Activated CD4-positive, alpha-beta T cell treated with anti-CD3 and anti-CD28 coated beads for 1 hour (primary cell): ENCODE data around the gene ANGPTL8.

Experiments used
- DNase-seq: peaks from one replicate; pipeline ENCODE4 v3.0.0-alpha.2; 2020

The ANGPTL8 gene

DNA sequence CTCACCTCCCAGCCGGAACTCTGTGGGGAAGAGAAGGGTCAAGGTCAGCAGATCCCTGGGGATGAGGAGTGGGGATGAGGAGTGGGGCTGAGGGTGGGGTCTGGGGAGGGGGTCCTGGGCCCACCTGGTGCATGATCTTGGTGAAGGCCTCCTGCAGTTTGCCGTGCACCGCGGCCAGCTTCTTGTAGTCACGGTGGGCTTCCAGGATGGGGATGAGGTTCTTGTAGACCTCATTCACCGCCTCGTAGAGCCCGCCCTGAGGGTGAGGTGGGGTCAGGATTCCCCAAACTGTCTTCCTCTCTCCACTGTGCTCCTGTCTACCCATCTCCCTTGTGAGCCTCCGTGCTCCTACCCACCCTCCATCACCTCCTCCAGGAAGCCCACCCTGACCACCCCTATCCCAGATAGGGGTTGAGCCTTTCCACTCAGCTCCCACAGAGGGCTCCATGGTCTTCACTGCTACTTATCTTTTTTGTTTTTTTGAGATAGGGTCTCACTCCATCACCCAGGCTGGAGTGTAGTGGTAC, 35.3 kb upstream of the ANGPTL8 start:
- no peak for DNase-seq

DNA sequence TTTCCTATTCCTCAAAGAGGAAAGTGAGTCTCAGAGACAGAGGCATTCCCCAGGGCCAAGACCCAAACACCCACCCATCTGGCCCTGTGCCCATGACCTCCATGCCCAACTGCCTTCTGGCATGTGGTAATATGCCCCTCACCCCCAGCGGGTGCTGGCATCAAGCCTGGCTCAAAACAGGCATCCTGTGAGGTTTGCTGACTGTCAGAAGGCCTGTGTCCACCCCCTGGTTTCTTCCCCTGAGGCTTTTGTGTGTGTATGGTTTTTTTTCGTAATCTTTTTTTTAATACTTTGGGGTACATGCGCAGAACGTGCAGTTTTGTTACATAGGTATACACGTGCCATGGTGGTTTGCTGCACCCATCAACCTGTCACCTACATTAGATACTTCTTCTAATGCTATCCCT, 34.5 kb upstream of the ANGPTL8 start:
- DNase-seq = no peak

DNA sequence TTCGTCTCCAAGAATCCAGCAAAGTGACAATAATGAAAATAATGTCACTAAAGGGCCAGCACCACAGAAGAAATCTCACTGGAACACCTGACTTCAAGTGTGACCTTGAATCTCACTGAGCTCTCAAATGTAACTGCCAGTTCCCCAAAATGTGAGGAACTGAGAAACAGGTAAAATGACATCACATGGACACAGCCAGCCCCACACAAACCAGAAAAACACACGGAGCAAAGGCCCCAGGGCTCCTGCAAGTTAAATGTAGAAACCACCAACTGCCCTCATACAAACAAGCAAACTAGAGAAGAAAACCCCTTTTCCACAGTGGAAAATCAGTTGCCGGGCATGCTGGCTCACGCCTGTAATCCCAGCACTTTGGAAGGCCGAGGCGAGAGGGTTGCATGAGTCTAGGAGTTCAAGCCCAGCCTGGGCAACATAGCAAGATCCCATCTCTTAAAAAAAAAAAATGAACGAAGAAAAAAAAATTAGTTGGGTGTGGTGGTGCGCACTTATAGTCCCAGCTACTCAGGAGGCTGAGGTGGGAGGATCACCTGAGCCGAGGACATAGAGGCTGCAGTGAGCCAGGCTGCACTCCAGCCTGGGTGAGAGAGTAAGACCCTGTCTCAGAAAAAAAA, 33.4 kb upstream of the ANGPTL8 start:
- DNase-seq = no peak

DNA sequence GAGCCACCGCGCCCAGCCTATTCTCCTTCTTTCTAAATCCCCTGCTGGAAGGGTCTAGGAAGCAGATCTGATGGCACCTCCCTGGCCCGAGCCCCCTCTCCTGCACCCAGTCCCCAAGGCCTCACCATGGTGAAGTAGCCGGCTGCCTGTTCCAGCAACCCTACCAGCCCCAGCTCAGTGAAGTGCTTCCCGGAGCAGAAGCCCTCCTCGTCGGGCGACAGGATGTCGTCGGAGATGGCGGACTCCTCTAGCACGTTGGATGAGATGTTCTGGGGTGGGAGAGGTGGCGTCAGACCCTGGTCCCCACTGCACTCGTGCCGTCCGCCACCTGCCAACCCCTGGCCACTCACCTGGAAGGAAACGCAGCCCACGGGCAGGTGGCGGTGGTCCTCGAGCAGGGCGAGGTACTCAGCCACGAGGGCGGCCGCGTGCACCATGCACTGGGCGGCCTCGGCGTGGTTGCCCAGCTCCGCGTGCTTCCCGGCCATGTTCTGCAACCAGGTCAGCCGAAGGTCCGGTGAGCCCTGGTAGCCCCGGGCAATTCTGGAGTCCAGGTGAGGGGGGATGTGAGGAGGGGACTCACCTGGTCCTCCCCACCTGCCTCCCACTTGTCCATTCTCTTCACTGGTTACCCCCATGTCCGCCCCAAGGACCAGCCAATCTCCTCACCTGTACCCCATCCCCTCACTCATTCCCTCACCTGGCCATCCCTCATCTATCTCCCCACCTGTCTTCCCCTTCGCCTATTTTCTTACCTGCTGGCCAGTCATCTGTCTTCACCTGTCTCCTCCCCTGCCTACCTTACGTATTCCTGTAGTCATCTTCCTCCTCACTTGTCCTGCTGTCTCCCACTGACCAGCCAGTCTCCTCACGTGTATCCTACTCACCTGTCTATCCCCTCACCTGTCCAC, 30.6 kb upstream of the ANGPTL8 start:
- no peak for DNase-seq

DNA sequence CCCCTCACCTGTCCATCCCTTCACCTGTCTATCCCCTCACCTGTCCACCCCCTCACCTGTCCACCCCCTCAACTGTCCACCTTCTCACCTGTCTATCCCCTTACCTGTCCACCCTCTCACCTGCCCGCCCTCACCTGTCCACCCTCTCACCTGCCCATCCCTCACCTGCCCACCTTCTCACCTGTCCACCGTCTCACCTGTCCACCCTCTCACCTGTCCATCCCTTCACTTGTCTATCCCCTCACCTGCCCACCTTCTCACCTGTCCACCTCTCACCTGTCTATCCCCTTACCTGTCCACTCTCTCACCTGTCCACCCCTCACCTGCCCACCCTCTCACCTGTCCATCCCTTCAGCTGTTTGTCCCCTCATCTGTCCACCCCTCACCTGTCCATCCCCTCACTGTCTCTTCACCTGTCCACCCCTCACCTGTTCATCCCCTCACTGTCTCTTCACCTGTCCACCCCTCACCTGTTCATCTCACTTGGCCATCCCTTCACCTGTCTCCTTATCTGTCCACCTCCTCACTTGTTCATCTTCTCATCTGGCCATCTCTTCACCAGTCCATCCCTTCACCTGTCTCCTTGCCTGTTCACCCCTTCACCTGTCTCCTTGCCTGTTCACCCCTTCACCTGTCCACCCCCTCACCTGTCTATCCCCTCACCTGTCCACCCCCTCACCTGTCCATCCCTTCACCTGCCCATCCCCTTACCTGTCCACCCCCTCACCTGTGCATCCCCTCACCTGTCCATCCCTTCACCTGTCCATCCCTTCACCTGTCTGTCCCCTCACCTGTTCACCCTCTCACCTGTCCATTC, 29.4 kb upstream of the ANGPTL8 start:
- no peak for DNase-seq

DNA sequence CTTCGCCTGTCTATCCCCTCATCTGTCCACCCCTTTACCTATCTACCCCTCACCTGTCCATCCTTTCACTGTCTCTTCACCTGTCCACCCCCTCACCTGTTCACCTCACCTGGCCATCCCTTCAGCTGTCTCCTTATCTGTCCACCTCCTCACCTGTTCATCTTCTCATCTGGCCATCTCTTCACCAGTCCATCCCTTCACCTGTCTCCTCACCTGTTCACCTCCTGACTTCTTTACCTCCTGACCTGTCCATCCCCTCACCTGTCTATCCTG, 28.8 kb upstream of the ANGPTL8 start:
- DNase-seq = no peak

DNA sequence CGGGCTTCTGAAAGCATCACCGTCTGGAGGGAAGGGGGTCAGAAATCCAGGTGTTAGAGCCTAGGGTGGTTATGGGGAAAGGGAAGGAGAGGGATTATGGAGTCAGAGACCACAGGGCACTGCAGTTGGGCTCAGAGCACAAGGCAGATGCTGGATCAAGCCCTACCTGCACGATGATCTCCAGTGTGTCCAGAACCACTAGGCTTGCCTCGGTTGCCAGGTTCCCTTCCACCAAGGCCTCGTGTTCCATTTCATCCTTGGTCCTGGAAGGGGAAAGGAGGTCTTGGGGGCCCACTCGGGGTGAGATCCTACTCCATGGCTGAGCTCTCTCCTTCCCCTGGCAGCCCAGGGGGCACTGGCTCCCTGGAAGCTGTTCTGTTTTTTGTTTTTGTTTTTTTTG, 25.0 kb upstream of the ANGPTL8 start:
- DNase-seq = no peak

DNA sequence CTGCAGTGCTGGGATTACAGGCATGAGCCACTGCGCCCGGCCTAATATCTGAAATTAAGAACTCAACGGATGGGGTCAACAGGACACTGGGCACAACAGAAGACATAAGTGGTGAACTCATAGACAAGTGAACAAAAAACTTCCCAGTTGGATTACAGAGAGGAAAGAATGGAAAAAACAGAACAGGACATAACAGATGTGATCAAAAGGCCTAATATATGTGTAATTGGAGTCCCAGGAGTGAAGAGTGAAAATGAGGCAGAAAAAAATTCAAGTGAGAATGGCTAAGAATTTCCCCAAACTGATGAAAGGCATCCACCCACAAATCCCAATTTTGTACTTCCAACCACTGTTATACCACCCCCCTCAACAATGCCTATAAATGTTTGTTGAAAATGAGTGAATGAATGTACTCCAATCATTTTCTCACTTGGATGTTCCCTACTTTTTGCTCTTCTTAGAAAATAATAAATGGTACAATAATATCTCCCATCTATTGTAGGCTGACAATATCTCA, 18.3 kb upstream of the ANGPTL8 start:
- DNase-seq = no peak

DNA sequence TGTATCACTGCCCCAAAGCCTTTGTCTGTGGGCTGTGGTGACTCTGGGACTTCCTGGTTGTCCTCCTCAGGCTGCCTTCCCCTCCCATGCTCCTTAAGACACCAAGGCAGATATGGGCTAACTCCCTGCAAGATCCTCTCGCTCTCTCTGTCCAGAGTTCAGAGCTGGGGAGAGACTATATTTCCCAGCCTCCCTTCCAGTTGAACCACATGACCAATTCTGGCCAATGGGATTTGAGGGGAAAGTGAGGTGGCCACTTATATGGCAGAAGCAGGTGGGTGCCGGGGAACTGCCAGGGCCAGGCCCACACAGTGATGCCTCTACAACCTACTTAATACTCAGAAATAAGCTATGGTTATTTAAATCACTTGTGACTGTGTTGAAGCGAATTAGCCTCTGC, 16.2 kb upstream of the ANGPTL8 start:
- no peak for DNase-seq

DNA sequence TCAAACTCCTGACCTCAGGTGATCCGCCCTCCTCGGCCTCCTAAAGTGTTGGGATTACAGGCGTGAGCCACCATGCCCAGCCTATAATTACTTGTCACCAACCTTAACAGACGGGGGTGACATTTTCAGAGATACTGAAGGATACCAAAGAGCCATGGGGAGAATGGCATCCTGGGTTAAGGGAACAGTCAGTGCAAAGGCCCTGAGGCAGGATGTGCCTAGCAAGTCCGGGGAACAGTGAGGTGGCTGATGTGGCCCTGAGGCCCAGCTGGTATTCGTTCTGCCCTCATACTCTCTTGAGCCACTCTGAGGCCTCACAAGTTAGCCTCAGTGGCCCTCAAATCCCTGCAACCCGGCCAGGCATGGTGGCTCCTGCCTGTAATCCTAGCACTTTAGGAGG, 15.0 kb upstream of the ANGPTL8 start:
- no peak for DNase-seq

DNA sequence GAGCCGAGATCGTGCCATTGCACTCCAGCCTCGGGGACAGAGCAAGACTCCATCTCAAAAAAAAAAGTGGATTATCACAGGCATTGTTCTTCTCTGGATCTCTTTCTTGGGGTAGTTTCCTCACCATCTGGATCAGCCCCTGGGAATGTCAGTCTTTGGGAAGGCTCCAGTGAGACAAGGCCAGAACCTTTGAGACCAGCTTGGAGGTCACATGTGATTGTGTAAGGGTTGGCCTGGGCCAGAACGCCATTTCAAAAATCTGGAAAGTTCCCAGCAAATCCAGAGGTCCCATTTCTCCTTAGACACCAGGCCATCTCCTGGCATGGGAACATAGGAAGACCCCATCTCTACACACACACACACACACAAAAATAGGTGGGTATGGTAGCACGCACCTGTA, 14.2 kb upstream of the ANGPTL8 start:
- DNase-seq = no peak

DNA sequence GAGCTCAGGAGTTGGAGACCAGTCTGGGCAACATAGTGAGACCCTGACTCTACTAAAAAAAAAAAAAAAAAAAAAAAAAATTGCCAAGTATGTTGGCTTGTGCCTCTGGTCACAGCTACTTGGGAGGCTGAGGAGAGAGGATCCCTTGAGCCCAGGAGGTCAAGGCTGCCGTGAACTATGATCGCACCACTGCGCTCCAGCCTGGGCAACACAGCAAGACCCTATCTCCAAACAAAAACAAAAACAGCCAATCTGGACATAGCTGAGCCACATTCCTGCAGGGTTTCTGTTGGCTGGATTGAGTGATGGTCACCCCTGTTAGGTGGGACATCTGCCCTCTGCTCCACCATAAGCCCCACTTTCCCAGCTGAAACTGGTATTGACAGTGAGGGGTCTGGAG, 13.6 kb upstream of the ANGPTL8 start:
- no peak for DNase-seq

DNA sequence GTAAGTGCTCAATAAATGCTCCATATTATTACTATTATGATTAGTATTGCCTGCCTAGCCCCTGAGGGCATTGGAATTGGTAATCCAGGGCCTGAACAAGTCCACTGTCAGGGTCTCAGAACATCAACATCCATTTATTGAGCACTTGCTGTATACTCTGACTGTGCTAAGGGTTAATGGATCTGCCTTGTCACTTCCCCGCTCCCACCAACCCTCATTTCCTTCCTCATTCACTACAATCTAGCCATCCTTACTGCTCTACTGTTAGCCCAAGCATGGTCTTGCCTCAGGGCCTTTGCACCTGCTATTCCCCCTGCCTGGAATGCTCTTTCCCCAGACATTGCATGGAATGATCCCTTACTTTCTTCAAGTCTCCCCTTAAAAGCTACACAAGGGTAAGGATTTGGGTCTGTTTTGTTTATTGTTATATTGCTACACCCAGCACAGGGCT, 12.7 kb upstream of the ANGPTL8 start:
- no peak for DNase-seq

DNA sequence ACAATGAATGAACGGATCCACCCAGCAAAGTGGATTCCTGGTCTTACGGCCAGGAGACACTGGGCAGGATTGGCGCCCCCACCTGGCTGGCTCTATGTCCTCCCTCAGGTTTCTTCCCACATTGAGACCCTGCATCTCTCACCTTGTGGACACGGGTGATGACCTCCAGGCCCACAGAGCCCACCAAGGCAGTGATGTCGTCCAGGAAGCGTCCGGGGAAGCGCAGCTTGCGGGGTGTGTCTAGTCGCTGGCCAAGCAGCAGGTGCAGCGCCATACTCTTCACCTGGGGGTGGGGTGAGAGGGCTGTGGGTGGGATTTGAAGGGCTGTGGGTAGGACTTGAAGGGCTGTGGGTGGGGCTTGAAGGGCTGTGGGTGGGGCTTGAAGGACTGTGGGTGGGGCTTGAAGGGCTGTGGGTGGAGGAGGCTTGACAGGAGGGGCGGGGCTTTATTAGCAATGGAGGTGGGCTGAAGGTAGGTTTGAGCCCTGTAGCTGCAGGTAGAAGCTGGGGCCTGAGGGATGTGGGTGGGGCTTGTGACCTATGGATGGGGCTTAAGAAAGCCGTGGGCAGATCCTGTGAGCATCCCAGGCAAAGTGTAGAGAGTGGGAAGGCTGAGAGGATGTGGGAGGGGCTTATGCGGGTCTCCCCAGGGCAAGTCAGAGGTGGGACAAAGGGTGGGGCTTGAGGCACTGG, 12.1 kb upstream of the ANGPTL8 start:
- no peak for DNase-seq

DNA sequence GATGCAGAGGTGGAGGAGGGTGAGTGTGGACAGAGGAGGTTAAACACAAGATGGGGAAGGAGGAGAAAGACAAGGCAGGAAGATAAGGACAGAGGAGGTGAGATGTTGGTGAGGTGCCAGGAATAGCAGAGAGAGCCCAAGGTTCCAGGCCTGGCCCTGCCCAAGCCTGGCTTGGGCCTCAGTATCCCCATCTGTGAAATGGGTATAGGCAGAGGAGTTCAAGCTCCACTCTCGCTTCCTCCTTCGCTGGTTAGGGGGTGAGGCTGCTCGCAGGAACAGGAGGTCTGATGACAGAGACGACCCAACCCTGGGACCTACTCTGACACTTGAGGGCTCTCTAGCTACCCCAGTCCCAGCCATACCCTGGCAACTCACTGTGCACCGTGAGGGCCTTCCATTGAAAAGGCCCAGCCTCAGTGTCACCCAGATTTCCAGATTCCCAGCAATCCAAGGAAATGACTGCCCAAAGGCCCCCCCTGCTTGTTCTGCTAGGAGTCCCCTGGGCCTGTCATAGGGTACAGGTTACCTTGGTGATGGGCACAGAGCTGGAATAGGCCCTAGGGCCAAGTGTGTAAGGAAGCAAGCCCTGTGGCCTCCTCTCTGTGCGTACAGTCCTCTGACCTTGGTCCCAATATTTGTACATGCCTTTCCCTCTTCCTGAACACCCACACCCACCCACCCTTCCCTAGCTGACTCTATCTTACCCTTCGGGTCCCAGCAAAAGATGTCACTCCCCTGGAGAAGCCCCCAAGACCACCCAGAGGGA, 8.6 kb upstream of the ANGPTL8 start:
- DNase-seq = no peak

DNA sequence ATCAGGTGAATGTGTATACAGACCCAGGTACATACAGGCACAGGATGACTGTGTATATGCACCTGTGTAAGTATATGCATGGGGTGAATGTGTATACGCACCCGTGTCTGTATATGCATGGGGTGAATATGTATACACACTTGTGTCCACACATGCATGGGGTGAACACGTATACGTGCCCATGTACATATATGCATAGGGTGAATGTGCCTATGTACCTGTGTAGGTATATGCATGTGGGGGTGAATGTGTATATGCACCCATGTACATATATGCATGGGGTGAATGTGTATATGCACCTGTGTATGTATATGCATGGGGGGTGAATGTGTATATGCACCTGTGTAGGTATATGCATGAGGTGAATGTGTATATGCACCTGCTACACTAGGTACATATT, 6.9 kb upstream of the ANGPTL8 start:
- DNase-seq = no peak

DNA sequence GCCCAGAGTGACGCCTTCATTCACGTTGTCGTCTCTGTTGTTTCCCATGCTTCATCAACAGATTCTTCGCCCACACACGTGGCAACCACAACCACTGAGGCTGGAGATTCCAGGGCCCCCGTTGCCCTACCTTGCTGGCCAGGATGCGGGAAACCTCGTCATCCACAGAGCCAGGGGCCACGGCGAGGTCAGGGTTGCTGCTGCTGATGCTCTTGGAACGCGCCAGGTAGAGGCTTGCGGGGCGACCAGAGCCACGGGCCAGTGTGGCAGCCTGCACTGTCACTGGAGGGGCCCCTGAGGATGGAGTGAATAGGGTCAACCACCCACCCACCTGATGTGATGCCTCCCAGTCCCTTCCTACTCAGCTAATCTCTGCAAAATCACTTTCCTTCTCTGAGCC, 6.3 kb upstream of the ANGPTL8 start:
- no peak for DNase-seq

DNA sequence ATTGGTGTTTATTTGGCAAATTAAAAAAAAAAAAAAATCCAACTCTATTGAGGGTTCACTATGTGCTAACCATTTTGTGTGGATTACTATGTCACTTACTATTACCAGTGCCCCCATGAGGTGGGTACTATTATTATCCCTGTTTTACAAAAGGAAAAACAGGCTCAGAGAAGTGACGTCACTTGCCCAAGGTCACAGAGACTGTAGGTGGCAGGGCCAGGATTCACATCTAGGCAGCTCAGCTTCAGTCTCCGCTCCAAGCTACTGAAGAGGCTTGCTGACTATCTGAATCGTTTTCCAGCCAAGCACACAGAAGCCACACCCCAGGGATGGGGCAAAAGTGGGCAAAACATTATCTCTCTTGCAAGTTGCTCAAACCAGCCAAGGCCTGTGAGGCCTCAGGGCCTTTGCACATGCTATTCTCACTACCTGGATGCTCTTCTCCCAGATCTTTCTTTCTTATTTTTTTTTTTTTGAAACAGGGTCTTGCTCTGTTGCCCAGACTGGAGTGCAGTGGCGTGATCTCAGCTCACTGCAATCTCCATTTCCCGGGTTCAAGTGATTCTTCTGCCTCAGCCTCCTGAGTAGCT, 4.8 kb upstream of the ANGPTL8 start:
- DNase-seq = no peak

DNA sequence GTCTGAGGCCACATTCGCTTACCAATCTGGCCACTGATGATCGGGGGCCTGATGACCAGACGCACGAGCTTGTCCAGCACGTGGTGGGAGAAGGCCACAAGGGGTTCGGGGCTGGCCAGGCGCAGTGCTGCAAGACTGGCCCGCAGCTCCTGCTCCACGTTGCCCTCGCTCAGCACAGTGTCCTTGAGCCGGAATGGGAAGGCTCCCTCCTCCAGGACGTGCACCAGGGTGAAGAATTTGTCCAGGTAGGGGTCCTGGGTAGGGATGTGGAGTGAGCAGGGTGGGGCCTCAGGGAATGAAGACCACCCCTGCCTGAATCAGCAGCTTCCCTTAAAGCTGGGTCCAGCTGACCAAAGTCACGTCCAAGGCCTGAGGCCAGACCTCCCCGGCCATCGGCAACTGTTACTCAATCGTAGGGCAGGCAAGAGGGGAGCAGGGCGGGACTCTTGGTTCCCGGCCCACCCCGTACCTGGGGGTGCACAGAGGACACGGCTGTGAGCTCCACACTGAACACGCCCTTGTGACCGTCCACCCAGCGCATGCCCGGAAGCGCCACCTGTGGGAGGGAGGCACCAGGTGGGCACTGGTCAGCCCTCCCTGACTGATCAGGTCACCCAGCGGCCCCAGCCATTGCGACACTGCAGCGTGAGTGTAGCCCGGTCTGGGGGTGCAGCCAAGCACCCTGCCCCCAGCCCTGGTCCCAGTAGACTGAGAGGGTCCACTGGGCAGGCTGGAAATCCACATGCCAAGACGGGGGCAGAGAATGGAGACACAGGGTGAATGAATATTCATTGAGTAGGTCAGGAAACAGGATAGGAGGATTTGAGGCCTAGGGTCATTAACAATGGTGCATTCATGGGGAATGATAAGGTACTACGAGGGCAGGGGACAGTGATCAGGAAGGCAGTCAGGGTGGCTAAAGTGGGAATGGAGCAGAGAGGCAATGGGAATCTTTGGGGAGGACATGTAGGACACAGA, 2.8 kb upstream of the ANGPTL8 start:
- no peak for DNase-seq

DNA sequence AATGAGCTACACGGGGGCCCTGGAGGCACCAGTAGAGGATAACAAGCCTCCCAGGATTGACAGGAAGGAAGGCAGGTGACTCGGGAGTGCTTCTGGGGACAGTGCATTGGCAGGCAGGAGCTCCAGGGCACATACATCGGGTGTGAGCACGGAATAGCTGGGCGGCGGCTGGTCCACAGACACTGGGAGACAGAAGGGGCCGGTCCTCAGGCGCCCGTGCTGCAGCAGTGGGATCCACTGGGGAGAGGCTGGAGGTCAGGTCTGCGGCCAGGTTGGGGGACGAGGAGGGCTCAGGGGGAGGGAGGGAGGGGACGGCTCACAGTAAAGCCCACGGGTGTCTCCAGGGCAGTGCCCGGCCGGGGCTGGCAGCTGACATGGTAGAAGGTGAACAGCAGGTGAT, 2.1 kb upstream of the ANGPTL8 start:
- DNase-seq = no peak
